Measurements from ENCODE around the gene FBXO48.

The FBXO48 gene

DNA sequence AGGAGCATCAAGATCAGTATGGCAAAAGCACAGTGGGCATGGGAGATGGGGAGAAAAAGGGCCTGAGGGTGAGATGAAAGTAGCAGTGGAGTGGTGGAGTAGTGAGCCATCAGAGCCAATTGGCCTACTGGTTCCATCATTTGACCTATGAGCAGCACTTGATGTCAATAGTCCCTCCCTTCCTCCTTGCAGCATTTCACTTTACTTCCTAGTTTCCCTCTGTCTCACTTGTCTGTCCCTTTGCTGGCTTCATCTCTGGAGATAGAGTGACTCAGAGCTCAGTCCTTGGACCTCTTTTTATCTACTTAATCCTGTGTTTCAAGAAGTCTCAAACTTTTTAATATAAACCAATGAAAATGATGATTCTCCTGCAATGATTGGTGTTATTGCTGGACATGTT lies 32.1 kb downstream of the FBXO48 start:
- DNase-seq: no peak

DNA sequence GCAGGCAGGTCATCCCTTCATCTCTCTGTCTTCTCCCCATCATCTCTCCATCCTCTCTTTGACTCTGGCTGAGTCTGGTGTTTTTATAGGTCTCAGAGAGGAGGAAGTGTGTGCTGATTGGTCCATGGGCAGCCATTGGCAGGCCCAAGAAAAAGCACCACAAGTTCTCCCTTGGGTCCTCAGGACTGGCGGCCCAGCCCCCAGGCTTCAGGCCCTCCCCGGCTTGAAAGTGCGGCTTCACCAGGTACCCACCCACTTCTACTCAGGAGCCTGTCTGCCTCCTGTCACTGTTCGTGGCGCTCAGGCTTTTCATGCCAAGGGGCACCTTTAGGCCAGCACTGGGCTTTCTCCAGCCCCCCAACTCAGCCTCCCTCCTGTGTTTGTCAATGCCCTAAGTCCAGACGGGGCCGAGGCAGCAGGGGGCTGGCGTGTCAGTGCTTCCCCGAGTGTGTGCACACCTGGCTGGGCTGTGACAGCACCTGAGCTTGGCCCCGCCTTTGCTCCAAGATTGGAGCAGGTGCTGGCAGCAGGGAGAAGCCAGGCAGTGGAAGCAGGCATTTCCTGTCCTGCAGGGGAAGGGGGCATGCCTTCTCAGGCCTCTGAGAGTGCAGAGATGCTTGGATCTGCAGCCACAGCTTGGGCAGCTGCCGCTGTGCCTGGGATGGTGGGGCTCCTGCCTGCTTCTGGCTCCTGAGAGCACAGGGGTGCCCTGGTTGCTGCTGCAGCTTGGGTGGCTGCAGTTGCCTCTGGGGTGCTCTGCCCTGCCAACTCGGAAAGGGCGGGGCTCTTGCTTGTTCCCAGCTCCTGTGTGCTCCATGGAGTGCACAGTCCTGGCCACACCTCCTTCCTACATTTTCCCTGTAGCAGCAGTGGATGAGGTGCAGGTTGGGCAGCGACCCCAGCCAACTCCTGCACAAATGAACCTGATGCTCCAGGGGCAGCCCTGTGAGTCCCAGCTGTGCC lies 34.1 kb downstream of the FBXO48 start:
- no peak for DNase-seq

DNA sequence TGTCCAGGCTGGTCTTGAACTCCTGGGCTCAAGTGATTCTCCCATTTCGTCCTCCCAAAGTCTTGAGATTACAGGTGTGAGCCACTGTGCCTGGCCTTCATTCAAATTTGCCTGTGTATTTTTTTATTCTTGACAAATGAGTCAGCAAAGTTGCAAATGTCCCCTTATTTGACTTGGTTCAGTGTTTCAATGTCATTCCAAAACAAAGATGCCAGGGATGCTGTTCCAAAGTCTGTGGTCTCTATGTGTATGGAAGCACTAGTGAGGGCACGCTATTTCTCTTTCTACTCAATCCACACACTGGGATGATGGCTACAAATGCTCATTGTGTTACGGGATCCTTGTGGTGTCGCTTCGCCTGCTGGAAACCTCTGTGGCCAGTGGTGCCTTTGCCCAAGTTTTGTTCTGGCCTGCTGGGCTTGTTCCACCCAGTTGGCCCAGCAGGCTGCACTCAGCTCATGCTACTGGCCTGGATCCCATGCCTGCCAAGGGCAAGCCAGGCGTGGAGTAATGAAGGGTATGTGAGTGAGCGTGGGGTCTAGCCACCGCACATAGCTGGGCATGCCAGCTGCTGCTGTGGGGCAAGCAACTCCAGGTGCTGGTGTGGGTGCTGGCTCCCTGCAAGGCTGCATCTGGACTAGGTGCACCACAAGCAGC lies 35.6 kb downstream of the FBXO48 start:
- DNase-seq: no peak

DNA sequence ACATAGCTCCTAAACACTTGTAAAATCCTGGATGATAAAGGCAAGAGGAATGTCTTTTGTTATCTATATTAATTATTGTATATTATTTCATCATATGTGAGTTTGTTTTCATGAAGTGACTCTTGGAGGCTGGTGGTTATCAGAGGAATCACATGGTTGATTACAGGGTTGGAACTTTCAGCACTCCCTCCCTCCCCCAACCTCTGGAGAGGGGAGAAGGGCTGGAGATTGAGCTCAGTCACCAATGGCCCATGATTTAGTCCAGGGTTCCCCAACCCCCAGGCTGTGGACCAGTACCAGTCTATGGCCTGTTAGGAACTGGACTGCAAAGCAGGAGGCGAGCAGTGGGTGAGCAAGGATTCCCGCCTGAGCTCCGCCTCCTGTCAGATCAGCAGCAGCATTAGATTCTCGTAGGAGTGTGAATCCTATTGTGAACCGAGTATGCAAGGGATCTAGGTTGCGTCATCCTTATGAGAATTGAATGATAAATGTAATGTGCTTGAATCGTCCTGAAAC lies 37.7 kb downstream of the FBXO48 start:
- DNase-seq: no peak

- DNase-seq: no peak
These were observed 38.3 kb downstream of the FBXO48 start for GRCh38 chr2:68428746-68429145.

DNA sequence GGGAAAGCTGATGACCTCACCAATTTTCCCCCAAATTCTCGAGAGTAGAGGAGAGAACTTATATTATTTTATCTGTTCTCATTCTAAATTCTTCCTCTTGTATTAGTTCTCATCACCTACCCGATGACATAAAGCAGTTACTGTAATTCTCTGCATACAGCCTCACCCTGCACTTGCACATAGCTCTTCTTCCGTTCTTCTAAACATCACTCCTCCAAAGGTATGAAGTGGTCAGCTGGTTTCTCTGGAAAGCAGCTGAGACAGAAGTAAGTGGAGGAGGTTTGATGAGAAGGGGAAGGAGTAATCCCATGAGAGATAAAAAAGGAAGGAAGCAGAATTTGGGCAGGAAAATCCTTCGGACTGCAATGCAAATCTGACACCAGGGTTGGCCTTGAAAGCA lies 39.0 kb downstream of the FBXO48 start:
- DNase-seq: no peak

DNA sequence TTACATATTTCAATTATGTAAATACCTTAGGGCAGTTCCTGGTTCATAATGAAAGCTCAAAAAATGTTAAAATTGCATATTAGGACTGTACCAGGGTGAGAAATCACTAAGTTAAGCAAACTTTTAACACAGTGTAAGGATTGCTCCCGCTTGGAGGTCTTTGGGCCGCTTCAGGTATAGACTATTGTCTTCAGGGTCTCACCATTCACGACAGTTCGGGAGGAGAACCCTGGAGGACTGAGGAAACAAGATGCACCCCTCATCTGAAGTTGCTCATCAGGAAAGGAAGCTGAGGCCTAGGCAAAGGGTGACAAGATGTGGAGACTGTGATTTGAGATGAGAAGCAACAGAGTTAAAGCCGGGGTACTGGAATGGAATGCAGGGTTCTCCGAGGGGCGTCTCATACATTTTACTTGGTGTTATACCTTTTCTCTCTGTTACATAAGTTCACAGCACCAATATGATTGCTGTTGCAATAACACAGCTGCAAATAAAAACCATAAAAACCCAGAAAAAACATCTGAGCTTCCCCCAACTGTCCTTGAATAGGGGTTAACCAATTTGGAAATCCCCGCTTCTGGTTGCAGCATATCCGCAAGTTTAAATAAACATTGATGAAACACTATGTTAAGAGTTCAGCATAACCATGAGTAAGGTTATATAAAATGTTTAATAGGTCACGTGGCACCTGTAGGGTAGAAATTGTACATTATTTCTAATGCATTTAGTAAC lies 40.1 kb downstream of the FBXO48 start:
- DNase-seq: no peak

DNA sequence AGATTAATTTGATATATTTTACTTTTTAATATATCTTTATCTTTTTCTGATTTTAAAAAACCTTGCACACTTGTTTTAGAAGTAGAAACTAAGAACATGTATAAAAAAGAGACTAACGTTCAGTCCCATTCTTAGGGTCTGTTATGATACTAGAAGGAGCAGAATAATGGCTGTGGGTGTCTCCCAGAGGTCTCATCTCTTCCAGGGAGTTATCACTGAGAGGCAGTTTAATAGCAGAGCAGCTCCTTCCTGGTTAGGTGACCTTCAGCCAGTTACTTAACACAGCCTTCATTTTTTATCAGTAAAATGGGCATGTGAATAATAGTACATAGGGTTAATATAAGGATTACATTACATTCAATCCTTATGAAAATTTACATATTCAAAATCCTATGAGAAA lies 40.6 kb downstream of the FBXO48 start:
- DNase-seq: no peak

GRCh38 chr2:68425503-68425902 lies 41.6 kb downstream of the FBXO48 start:
- DNase-seq: no peak

DNA sequence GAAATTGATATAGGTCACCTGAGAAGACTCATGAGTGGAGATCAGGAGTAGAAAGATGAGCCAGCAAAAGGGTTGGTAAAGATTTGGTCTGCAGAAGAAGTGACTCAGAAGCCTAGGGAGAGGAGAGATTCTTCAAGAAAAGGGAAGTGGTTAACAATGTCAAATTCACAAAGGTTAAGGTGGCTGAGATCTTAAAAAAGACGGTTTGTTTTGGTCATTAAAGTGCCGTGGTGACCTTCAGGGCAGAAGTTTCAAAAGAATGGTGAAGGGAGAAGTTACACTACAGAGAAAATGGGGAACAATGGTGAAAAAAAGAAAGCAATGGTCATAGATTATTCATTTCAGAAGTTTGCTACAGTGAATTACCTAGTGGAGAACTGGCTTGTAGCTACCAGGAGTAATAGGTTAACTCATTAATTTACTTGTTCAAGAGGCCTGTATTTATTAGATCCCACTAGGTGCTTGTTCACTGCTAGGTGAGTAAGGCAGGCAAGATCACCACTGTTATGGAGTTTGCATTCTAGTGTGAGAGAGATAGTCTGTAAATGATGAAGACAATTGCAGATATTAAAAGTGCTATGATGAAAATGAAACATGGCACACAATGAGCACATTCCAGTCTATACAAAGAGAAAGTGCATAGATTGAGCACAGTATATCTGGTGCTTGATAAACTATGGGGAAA lies 43.0 kb downstream of the FBXO48 start:
- DNase-seq: no peak

DNA sequence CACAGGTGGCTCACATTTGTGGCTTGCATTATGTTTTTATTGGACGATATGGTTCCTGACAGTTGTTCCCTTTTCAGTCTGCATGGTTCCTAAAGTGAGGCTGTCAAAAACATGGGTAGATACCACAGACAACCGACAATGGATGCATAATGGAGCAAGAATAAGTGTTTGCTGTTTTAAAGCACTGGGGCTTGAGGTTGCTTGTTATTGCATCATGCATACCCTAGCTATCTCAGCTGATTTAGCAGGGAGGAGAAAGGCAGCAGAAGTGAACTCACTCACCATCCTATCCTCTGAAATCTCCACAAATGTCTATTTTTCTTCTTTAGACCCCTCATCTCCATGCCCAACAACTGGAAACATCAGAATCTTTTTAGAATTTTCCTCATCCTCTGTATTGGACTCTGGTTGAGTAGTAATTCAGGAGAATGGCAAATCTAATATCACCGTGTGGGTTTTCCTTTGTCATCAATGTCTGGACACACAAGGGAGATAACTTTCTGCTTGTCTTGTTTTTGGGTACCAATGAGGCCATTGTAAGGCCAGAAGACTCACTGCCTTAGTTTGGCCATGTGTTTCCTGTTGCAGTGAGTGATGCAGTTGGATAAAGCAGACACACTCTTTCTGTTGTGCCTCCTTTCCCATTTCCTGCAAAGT lies 46.7 kb downstream of the FBXO48 start:
- no peak for DNase-seq

DNA sequence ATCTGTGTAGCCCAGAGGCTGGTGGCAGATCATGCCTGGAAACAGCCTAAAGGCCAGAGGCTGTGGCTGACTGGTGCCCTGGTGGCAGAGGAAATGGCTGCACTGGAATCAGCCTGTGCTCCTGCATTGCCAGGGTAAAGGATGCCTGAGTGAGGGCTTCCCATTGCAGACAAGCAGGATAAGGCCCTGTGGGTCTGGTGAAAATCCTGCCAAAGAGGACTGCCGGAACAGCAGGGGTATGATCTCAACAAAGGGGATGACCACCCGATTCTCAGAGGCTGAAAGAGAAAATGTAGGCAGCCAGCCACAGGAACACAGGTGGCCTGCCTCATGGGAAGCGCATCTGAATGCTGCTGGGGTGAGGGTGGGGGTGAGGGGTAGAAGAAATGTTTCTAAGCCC lies 48.2 kb downstream of the FBXO48 start:
- DNase-seq: no peak

GRCh38 chr2:68418419-68418818 lies 48.7 kb downstream of the FBXO48 start:
- no peak for DNase-seq

GRCh38 chr2:68417926-68418325 lies 49.2 kb downstream of the FBXO48 start:
- DNase-seq: no peak

DNA sequence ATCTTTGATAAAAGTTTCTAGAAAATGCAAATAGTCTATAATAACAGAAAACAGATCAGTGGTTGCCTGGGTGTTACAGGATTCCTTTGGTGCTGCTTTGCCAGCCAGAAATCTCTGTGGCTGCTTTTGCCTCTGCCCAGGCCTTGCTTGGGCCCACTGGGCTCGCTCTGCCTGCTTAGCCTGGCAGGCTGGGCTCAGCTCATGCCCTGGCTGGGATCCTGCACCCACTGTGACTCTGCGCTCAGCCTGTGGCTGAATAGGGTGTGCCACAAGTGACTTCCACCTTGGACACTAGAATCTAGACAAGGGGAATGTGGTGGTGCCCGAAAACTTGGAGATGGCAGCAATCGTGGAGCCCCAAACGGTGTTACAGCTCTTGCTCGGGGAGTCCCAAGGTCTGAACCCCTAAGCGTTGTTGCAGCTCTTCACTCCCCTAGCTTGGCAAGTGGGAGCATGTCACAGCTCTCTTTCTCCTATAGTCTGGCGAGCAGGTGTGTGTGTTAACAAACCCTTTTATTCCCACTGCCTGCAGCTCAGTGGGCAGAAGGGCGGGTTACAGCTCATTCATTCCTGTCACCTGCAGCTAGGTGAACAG lies 50.9 kb downstream of the FBXO48 start:
- DNase-seq: no peak

- DNase-seq: no peak
These were observed 51.6 kb downstream of the FBXO48 start for GRCh38 chr2:68415521-68415920.

- DNase-seq: no peak
These were observed 52.2 kb downstream of the FBXO48 start for GRCh38 chr2:68414876-68415275.

GRCh38 chr2:68414452-68414851 lies 52.6 kb downstream of the FBXO48 start:
- DNase-seq: no peak

DNA sequence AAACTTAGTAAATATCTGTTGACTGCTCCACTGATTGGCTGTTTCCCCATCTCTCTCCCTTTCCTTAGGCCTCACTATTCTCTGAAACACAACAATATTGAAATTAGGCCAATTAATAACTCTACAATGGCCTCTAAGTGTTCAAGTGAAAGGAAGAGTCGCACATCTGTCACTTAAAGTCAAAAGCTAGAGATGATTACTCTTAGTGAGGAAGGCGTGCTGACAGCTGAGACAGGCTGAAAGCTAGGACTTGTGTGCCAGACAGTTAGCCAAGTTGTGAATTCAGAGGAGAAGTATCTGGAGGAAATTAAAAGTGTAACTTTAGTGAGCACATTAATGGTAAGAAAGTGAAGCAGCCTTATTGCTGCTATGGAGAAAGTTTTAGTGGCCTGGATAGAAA lies 53.6 kb downstream of the FBXO48 start:
- DNase-seq: no peak

GRCh38 chr2:68412127-68412819 lies 54.8 kb downstream of the FBXO48 start:
- DNase-seq: no peak

Measured in activated CD4-positive, alpha-beta T cell treated with anti-CD3 and anti-CD28 coated beads for 48 hours (primary cell).